ENCODE results near the gene TRABD2A. TPM values are rescaled to one million over a fixed set of nuclear protein-coding genes. Genes with fewer than 3 reads are reported as not detected.

Gene TRABD2A
- total and polyA plus RNA-seq, 2 of the 13 experiments (the other 11 are each of a cell fraction or from before 2014, with no cell fraction given), result 0.15 TPM; not detected in 1

GRCh38 chr2:84905181-84906107, 24.6 kb upstream of the TRABD2A start, which contains the start of gene TMSB10 (continued):
- TF ChIP-seq, protein P1, sequence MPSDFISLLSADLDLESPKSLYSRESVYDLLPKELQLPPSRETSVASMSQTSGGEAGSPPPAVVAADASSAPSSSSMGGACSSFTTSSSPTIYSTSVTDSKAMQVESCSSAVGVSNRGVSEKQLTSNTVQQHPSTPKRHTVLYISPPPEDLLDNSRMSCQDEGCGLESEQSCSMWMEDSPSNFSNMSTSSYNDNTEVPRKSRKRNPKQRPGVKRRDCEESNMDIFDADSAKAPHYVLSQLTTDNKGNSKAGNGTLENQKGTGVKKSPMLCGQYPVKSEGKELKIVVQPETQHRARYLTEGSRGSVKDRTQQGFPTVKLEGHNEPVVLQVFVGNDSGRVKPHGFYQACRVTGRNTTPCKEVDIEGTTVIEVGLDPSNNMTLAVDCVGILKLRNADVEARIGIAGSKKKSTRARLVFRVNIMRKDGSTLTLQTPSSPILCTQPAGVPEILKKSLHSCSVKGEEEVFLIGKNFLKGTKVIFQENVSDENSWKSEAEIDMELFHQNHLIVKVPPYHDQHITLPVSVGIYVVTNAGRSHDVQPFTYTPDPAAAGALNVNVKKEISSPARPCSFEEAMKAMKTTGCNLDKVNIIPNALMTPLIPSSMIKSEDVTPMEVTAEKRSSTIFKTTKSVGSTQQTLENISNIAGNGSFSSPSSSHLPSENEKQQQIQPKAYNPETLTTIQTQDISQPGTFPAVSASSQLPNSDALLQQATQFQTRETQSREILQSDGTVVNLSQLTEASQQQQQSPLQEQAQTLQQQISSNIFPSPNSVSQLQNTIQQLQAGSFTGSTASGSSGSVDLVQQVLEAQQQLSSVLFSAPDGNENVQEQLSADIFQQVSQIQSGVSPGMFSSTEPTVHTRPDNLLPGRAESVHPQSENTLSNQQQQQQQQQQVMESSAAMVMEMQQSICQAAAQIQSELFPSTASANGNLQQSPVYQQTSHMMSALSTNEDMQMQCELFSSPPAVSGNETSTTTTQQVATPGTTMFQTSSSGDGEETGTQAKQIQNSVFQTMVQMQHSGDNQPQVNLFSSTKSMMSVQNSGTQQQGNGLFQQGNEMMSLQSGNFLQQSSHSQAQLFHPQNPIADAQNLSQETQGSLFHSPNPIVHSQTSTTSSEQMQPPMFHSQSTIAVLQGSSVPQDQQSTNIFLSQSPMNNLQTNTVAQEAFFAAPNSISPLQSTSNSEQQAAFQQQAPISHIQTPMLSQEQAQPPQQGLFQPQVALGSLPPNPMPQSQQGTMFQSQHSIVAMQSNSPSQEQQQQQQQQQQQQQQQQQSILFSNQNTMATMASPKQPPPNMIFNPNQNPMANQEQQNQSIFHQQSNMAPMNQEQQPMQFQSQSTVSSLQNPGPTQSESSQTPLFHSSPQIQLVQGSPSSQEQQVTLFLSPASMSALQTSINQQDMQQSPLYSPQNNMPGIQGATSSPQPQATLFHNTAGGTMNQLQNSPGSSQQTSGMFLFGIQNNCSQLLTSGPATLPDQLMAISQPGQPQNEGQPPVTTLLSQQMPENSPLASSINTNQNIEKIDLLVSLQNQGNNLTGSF (CRISPR knock-in tag; IDR thresholded peaks at IDR 0.05), result peak; percentile 63; the same call in 1 of the 2 replicates
- TF ChIP-seq ZNF841 (CRISPR knock-in tag; IDR thresholded peaks at IDR 0.05; ENCODE audit: borderline replicate concordance), result no peak
- peak; percentile 73; the same call in 1 of the 2 replicates for TF ChIP-seq ZNF83 (CRISPR knock-in tag; IDR thresholded peaks at IDR 0.05; ENCODE audit: borderline replicate concordance)
- no peak for TF ChIP-seq ZBTB26 (CRISPR knock-in tag; IDR thresholded peaks at IDR 0.05; ENCODE audit: borderline replicate concordance)
- TF ChIP-seq, protein P2, sequence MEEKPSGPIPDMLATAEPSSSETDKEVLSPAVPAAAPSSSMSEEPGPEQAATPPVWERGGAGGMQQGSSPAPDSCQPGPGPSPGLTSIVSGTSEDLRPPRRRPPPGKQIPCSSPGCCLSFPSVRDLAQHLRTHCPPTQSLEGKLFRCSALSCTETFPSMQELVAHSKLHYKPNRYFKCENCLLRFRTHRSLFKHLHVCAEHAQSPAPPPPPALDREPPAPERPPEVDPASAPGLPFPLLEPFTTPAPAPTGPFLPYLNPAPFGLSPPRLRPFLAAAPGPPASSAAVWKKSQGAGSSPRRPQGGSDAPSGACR (CRISPR knock-in tag; IDR thresholded peaks at IDR 0.05), result 0 out of 2 replicates have a peak, but pooled peaks have one; percentile 27
- no peak for TF ChIP-seq ZBTB1 (CRISPR knock-in tag; IDR thresholded peaks at IDR 0.05; ENCODE audit: borderline replicate concordance)
- TF ChIP-seq HMG20B (CRISPR knock-in tag; conservative IDR thresholded peaks at IDR 0.05), result no peak
- TF ChIP-seq, protein P3, sequence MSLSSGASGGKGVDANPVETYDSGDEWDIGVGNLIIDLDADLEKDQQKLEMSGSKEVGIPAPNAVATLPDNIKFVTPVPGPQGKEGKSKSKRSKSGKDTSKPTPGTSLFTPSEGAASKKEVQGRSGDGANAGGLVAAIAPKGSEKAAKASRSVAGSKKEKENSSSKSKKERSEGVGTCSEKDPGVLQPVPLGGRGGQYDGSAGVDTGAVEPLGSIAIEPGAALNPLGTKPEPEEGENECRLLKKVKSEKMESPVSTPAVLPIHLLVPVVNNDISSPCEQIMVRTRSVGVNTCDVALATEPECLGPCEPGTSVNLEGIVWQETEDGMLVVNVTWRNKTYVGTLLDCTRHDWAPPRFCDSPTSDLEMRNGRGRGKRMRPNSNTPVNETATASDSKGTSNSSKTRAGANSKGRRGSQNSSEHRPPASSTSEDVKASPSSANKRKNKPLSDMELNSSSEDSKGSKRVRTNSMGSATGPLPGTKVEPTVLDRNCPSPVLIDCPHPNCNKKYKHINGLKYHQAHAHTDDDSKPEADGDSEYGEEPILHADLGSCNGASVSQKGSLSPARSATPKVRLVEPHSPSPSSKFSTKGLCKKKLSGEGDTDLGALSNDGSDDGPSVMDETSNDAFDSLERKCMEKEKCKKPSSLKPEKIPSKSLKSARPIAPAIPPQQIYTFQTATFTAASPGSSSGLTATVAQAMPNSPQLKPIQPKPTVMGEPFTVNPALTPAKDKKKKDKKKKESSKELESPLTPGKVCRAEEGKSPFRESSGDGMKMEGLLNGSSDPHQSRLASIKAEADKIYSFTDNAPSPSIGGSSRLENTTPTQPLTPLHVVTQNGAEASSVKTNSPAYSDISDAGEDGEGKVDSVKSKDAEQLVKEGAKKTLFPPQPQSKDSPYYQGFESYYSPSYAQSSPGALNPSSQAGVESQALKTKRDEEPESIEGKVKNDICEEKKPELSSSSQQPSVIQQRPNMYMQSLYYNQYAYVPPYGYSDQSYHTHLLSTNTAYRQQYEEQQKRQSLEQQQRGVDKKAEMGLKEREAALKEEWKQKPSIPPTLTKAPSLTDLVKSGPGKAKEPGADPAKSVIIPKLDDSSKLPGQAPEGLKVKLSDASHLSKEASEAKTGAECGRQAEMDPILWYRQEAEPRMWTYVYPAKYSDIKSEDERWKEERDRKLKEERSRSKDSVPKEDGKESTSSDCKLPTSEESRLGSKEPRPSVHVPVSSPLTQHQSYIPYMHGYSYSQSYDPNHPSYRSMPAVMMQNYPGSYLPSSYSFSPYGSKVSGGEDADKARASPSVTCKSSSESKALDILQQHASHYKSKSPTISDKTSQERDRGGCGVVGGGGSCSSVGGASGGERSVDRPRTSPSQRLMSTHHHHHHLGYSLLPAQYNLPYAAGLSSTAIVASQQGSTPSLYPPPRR (CRISPR knock-in tag; IDR thresholded peaks at IDR 0.05; ENCODE audit: borderline replicate concordance), result peak; percentile 51; the same call in 1 of the 2 replicates
- TF ChIP-seq, protein P4, sequence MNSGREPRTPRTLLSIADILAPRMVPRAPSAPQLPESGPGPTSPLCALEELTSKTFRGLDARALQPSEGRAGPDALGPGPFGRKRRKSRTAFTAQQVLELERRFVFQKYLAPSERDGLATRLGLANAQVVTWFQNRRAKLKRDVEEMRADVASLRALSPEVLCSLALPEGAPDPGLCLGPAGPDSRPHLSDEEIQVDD (CRISPR knock-in tag; IDR thresholded peaks at IDR 0.05; ENCODE audit: borderline replicate concordance), result peak; percentile 82; the same call in 1 of the 2 replicates
- TF ChIP-seq, protein P5, sequence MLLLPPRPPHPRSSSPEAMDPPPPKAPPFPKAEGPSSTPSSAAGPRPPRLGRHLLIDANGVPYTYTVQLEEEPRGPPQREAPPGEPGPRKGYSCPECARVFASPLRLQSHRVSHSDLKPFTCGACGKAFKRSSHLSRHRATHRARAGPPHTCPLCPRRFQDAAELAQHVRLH (CRISPR knock-in tag; IDR thresholded peaks at IDR 0.05; ENCODE audit: borderline replicate concordance, low read depth), result peak; percentile 48; the same call in 1 of the 2 replicates
- TF ChIP-seq GLI4 (CRISPR knock-in tag; IDR thresholded peaks at IDR 0.05; ENCODE audit: borderline replicate concordance), result peak; percentile 97; the same call in 1 of the 2 replicates
- peak; percentile 49 for TF ChIP-seq ZNF552 (CRISPR knock-in tag; IDR thresholded peaks at IDR 0.05; ENCODE audit: borderline replicate concordance)
- TF ChIP-seq ZNF780A (CRISPR knock-in tag; IDR thresholded peaks at IDR 0.05), result no peak
